Lung (tissue), 12 donors: Measurements from ENCODE around the gene GLCCI1. TPM values are rescaled to one million over a fixed set of nuclear protein-coding genes. Genes with fewer than 3 reads are reported as not detected.

ENCODE experiments used
- ATAC-seq: fragments of 200-7000 bp; cut with Tn5 transposase; one replicate; pipeline ENCODE4 v1.9.1; 2020; ENCODE audit warnings: moderate number of reproducible peaks; ENCODE audit not compliant: insufficient read depth, low FRiP score
- DNase-seq, 3 donors: peaks; one replicate each; pipeline ENCODE4 v3.0.0-alpha.2; 2013 to 2017
- H3K27ac ChIP-seq, 2 donors: one replicate each; pipeline ENCODE4 v1.5.1; 2013; ENCODE audit warnings: mild to moderate bottlenecking in 2 of 2, moderate library complexity in 2 of 2, control low read depth in 1 of 2, inconsistent platforms in 1 of 2, low read depth in 1 of 2, low read length in 1 of 2
- H3K27me3 ChIP-seq, 3 donors: one replicate each; pipeline ENCODE4 v1.5.1; 2013; ENCODE audit warnings: low read length in 2 of 3; ENCODE audit not compliant: control insufficient read depth in 3 of 3, insufficient read depth in 3 of 3
- H3K36me3 ChIP-seq, 4 donors: one replicate each; pipeline ENCODE4 v1.5.1; 2013; ENCODE audit warnings: low read length in 4 of 4, mild to moderate bottlenecking in 1 of 4, moderate library complexity in 1 of 4; ENCODE audit not compliant: control insufficient read depth in 4 of 4, insufficient read depth in 4 of 4
- H3K4me1 ChIP-seq, 5 donors: one replicate each; pipeline ENCODE4 v1.5.1; 2013; ENCODE audit warnings: low read length in 5 of 5, mild to moderate bottlenecking in 2 of 5, moderate library complexity in 1 of 5; ENCODE audit not compliant: control insufficient read depth in 5 of 5, insufficient read depth in 5 of 5
- H3K4me3 ChIP-seq: one replicate; pipeline ENCODE4 v1.5.1; 2013; ENCODE audit warnings: mild to moderate bottlenecking, control low read depth, moderate library complexity
- H3K9ac ChIP-seq, 2 donors: one replicate each; pipeline ENCODE4 v1.5.1; 2013; ENCODE audit warnings: low read length in 2 of 2, control low read depth in 1 of 2; ENCODE audit not compliant: insufficient read depth in 1 of 2
- H3K9me3 ChIP-seq, 4 donors: one replicate each; pipeline ENCODE4 v1.5.1; 2013; ENCODE audit warnings: low read length in 3 of 4, mild to moderate bottlenecking in 1 of 4, moderate library complexity in 1 of 4; ENCODE audit not compliant: control insufficient read depth in 4 of 4, insufficient read depth in 3 of 4
- CTCF ChIP-seq: IDR thresholded peaks from 2 replicates; pipeline ENCODE4 v1.5.1; 2012; ENCODE audit warnings: mild to moderate bottlenecking; ENCODE audit errors: control extremely low read depth, extremely low read depth
- WGBS, 2 donors: extraction: QIAGEN DNeasy Blood & Tissue Kit; methylation state at CpG; one replicate each; pipeline ENCODE4 v1.1.7; 2013; 5-methylcytosine and 5-hydroxymethylcytosine counted together
- polyA plus RNA-seq, 2 donors: library from polyadenylated mRNA; stranded (reverse); fragments of 200-250 nt; gene quantifications; one replicate each; pipeline ENCODE4 v1.2.1, GENCODE V29; 2013
- total RNA-seq, 2 donors: library from RNA; depleted of rRNA in 1 of 2; stranded (reverse); fragments of >200 nt in 1 of 2; gene quantifications; one replicate each; pipeline ENCODE4 v1.2.1, GENCODE V29; 2014 to 2021
- donor health status: control.
- donor health status: control.
- donor health status: Bipolar disorder and iron deficiency.
- donor health status: healthy.
- donor health status: DM: yes; HTN: yes; CAD: no.

GLCCI1 gene
- total and polyA plus RNA-seq, 4 donors: 2.5 to 60.2 (median 21.0) TPM

- Histone ChIP-seq H3K36me3 (peaks cover 0 to 8% (median 3%) of the 10 kb centered on the region in 4 donors), H3K4me3 (no peak overlapping the region), H3K9ac (no peak overlapping the region), H3K27ac (no peak overlapping the region), H3K4me1 (no peaks in the 10 kb centered on the region), H3K27me3 (no peaks in the 10 kb centered on the region), H3K9me3 (peaks cover 0 to 6% (median 0%) of the 10 kb centered on the region in 4 donors)
- ATAC-seq (no peak), DNase-seq (no peak)
- TF ChIP-seq CTCF: no peak
- 59 to 77% methylated on average over 2 of the region's 2 CpGs for WGBS, 2 donors
These were observed 158.1 kb downstream of the GLCCI1 start for GRCh38 chr7:8126601-8127167.

GRCh38 chr7:8128449-8129317 lies 160.1 kb downstream of the GLCCI1 start:
- no peak for ATAC-seq
- H3K27me3 ChIP-seq: no peaks in the 10 kb centered on the region
- H3K4me3 ChIP-seq: no peak overlapping the region
- TF ChIP-seq CTCF: no peak
- no peak overlapping the region for H3K9ac ChIP-seq
- H3K9me3 ChIP-seq: peaks cover 0 to 4% (median 0%) of the 10 kb centered on the region in 4 donors
- WGBS, 2 donors: 71 to 72% methylated on average over 12 of the region's 12 CpGs
- H3K36me3 ChIP-seq: peaks cover 0 to 4% (median 2%) of the 10 kb centered on the region in 4 donors
- no peaks in the 10 kb centered on the region for H3K4me1 ChIP-seq
- H3K27ac ChIP-seq: no peak overlapping the region
- no peak for DNase-seq

- ATAC-seq (no peak), DNase-seq (no peak)
- Histone ChIP-seq H3K27me3 (no peaks in the 10 kb centered on the region), H3K9ac (no peak overlapping the region), H3K36me3 (peaks cover 0 to 4% (median 2%) of the 10 kb centered on the region in 4 donors), H3K27ac (no peak overlapping the region), H3K9me3 (peaks cover 0 to 4% (median 0%) of the 10 kb centered on the region in 4 donors), H3K4me3 (no peak overlapping the region), H3K4me1 (no peaks in the 10 kb centered on the region)
- no peak for TF ChIP-seq CTCF
- WGBS, 2 donors: 73 to 83% methylated on average over 1 of the region's 1 CpG
These were observed 160.7 kb downstream of the GLCCI1 start for GRCh38 chr7:8129318-8129659.
